Measurements from ENCODE around the gene WEE2. TPM values are rescaled to one million over a fixed set of nuclear protein-coding genes. Genes with fewer than 3 reads are reported as not detected.
"Not testable (repeated sequence)": the region's sequence is repeated elsewhere in the genome, so short reads cannot be mapped to it uniquely, and the experiment has no call there.

The WEE2 gene
- total RNA-seq, 2 donors from 2014 or later, result not detected

GRCh38 chr7:141739250-141739649 is 31.1 kb downstream of the WEE2 start:
- no peaks in the 10 kb centered on the region for H3K27me3 ChIP-seq
- peaks cover 6 to 18% of the 10 kb centered on the region in 2 donors for H3K36me3 ChIP-seq (replicated peaks in 1 of 2; ENCODE audit: insufficient read depth in 1 of 2, low read depth in 2 of 2)
- no peak overlapping the region for H3K4me3 ChIP-seq
- no peaks in the 10 kb centered on the region for H3K9me3 ChIP-seq
- no peak overlapping the region for H3K27ac ChIP-seq
- TF ChIP-seq CTCF (IDR thresholded peaks at IDR 0.05), result no peak
- no peak for TF ChIP-seq POLR2A (IDR thresholded peaks at IDR 0.05)
- WGBS, 2 donors, result 54 to 59% methylated on average over 3 of the region's 3 CpGs
- intact Hi-C loops (cut with DNase I), result loop anchor here (10.0 kb wide), 1 partner anchor 74 kb away; no protein-coding TSS in a partner anchor
- no peak for ATAC-seq
- peaks cover 21% of the 10 kb centered on the region for H3K4me1 ChIP-seq
- DNase-seq, result no peak

- Histone ChIP-seq H3K36me3 (replicated peaks in 1 of 2; ENCODE audit: insufficient read depth in 1 of 2, low read depth in 2 of 2) (peaks cover 9 to 34% of the 10 kb centered on the region in 2 donors), H3K9me3 (no peaks in the 10 kb centered on the region), H3K27me3 (no peaks in the 10 kb centered on the region), H3K4me1 (peaks cover 18% of the 10 kb centered on the region), H3K4me3 (no peak overlapping the region), H3K27ac (no peak overlapping the region)
- ATAC-seq (no peak), DNase-seq (no peak)
- intact Hi-C loops (cut with DNase I), result no loop called here
- 29 to 45% methylated on average over 1 of the region's 1 CpG for WGBS, 2 donors
- TF ChIP-seq CTCF (IDR thresholded peaks at IDR 0.05) (no peak), POLR2A (IDR thresholded peaks at IDR 0.05) (no peak)
These were observed 34.1 kb downstream of the WEE2 start for GRCh38 chr7:141742229-141742628.

GRCh38 chr7:141744131-141744530 is 36.0 kb downstream of the WEE2 start:
- DNase-seq, result no peak
- TF ChIP-seq CTCF (IDR thresholded peaks at IDR 0.05) (no peak), POLR2A (IDR thresholded peaks at IDR 0.05) (no peak)
- Histone ChIP-seq H3K36me3 (replicated peaks in 1 of 2; ENCODE audit: insufficient read depth in 1 of 2, low read depth in 2 of 2) (peaks cover 9 to 40% of the 10 kb centered on the region in 2 donors), H3K4me1 (peaks cover 11% of the 10 kb centered on the region), H3K9me3 (no peaks in the 10 kb centered on the region), H3K27me3 (no peaks in the 10 kb centered on the region), H3K27ac (no peak overlapping the region), H3K4me3 (no peak overlapping the region)
- intact Hi-C loops (cut with DNase I), result no loop called here
- no peak for ATAC-seq
- 82 to 90% methylated on average over 2 of the region's 2 CpGs for WGBS, 2 donors

- intact Hi-C loops (cut with DNase I), result no loop called here
- Histone ChIP-seq H3K9me3 (peaks cover 0 to 20% (median 4%) of the 10 kb centered on the region in 3 donors), H3K36me3 (replicated peaks in 1 of 2; ENCODE audit: insufficient read depth in 1 of 2, low read depth in 2 of 2) (peaks cover 35 to 57% of the 10 kb centered on the region in 2 donors), H3K27me3 (no peaks in the 10 kb centered on the region), H3K4me3 (no peak overlapping the region), H3K4me1 (no peaks in the 10 kb centered on the region), H3K27ac (no peak overlapping the region)
- DNase-seq (no peak), ATAC-seq (no peak)
- WGBS, 2 donors, result 90 to 92% methylated on average over 2 of the region's 2 CpGs
- no peak for TF ChIP-seq POLR2A (IDR thresholded peaks at IDR 0.05)
- TF ChIP-seq CTCF (IDR thresholded peaks at IDR 0.05), result no peak
These were observed 40.2 kb downstream of the WEE2 start for GRCh38 chr7:141748396-141748795.

GRCh38 chr7:141751904-141752303 is 43.8 kb downstream of the WEE2 start:
- H3K27ac ChIP-seq; H3K27me3 ChIP-seq; DNase-seq; ATAC-seq; intact Hi-C loops (cut with DNase I); H3K4me3 ChIP-seq; H3K4me1 ChIP-seq: not testable (repeated sequence)
- Histone ChIP-seq H3K36me3 (replicated peaks in 1 of 2; ENCODE audit: insufficient read depth in 1 of 2, low read depth in 2 of 2) (peaks cover 30 to 37% of the 10 kb centered on the region in 2 donors), H3K9me3 (peaks cover 0 to 20% (median 4%) of the 10 kb centered on the region in 3 donors)
- WGBS, 2 donors, result 97% methylated on average over 10 of the region's 10 CpGs
